ENCODE results near the gene FBLN2.

Gene FBLN2

GRCh38 chr3:13528217-13528867 lies 20.6 kb upstream of the FBLN2 start:
- no peak overlapping the region for H3K27ac ChIP-seq
- no peak for TF ChIP-seq CTCF (IDR thresholded peaks at IDR 0.05)
- TF ChIP-seq ZFX (IDR thresholded peaks at IDR 0.05; ENCODE audit: borderline replicate concordance) = no peak

DNA sequence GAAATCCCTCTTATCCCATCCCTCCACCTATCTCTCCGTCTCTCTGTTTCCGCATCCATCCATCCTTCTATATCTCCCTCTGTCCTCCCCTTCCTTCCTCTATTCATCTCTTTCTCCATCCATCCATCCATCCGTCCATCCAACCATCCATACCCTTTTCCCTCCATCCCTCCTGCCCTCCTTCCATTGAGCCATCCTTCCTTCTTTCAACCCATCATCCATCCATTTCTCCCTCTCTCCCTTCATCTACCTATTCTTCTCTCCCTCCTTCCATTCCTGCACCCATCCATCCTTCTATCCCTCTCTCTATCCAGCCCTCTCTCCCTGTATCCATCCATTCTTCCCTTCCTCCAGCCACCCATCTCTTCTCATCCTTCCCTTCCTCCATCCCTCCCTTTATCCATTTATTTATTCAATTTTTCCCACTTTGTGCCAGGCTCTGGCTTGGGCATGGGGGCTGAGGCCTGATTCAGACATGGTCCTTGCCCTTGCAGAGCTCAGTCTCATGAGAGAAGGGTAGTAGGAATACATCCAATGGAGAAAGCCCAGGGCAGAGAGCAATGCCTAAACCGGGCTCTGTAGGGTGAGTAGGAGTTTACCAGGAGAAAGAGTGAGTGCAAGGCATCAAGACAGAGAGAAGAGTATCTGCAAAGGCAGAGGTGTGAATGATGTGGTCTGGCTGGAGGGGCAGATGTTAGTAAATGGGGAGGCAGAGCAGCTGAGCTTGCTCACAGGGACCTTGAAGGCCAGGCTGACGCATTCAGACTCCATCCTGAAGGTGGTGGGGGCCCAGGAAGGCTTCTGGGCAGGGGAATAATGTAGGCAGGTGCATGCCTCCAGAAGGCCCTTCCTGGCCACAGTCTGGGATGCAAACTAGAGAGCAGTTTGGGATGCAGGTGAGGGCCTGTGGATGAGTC lies 19.5 kb upstream of the FBLN2 start:
- TF ChIP-seq CTCF (IDR thresholded peaks at IDR 0.05) (no peak), ZFX (IDR thresholded peaks at IDR 0.05; ENCODE audit: borderline replicate concordance) (no peak)
- H3K27ac ChIP-seq = no peak overlapping the region

DNA sequence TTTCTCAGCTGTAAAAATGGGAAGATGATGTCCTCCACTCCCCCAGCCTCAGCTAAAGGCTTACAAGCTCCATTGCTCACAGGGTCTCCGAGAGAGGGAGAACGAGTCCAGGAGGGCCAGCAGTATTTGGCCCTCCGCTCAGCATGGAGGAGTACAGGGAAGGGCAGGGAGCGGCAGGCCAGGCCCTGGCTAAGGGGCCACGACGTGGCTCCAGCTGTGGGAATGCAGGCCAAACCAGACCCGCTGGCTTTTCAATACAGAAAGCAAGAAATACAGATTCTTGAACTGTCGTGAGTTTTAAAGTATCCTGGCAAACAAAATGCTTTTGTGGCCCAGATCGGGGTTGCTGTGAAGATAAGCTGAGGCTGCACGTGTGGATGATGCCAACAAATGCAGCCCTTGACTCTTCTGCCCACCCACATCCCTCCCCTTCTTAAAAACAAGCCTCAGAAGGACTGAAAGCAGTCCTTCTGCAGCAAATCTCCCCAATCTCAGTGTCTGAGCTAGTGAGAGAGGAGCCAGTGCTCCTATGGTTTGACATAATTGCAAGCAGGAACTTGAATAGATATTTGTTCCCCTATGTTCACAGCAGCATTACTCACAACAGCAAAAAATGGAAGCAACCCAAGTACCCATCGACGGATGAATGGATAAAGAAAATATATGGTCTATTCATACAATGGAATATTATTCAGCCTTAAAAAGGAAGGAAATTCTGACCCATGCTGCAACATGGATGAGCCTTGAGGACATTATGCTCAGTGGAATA lies 18.5 kb upstream of the FBLN2 start:
- no peak for TF ChIP-seq ZFX (IDR thresholded peaks at IDR 0.05; ENCODE audit: borderline replicate concordance)
- TF ChIP-seq CTCF (IDR thresholded peaks at IDR 0.05) = no peak
- H3K27ac ChIP-seq = no peak overlapping the region

DNA sequence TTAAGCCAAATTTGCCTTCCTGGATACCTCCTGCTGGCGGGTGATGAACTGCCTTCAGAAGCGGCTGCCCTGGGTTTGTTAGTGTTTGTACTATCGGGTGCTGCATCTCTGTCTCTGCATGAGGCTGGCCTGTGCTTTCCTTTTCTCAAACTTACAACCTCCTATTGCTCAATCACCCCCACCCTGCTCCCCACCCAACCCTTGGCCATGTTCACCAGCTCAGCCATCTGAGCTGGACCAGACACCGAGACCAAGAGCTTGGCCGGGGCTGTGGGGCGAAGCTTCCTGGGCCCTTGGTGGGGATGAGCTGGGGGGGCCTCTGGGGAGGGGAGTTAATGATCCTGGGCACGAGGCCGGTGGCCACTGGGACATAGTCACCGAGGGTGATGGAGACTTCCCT lies 16.8 kb upstream of the FBLN2 start:
- H3K27ac ChIP-seq = no peak overlapping the region
- TF ChIP-seq CTCF (IDR thresholded peaks at IDR 0.05) (no peak), ZFX (IDR thresholded peaks at IDR 0.05; ENCODE audit: borderline replicate concordance) (no peak)

GRCh38 chr3:13532631-13533030 lies 16.3 kb upstream of the FBLN2 start:
- H3K27ac ChIP-seq = no peak overlapping the region
- TF ChIP-seq ZFX (IDR thresholded peaks at IDR 0.05; ENCODE audit: borderline replicate concordance) (no peak), CTCF (IDR thresholded peaks at IDR 0.05) (no peak)

DNA sequence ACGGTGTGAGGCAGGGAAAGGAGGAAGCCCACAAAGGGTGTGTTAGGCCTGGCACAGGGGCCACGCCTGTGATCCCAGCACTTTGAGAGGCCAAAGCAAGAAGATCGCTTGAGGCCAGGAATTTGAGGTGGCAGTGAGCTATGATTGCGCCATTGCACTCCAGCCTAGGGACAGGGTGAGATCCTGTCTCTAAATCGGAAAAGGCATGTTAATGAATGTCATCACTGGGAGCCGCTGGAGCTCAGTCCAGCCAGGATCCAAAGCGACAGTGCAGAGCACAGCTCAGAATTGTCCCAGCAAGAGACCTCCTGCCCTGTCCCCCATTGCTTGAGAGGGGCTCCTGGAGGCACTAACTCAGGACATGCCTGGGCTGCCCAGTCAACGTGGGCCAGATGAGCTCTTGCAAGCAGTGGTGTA lies 15.0 kb upstream of the FBLN2 start:
- no peak for TF ChIP-seq ZFX (IDR thresholded peaks at IDR 0.05; ENCODE audit: borderline replicate concordance)
- TF ChIP-seq CTCF (IDR thresholded peaks at IDR 0.05) = no peak
- H3K27ac ChIP-seq = no peak overlapping the region

Measured in 22Rv1 (cell line).